ENCODE results near the gene TAL1. TPM values are rescaled to one million over a fixed set of nuclear protein-coding genes. Genes with fewer than 3 reads are reported as not detected.

Gene TAL1
- total and polyA plus RNA-seq, 10 of the 15 experiments (the other 5 are each of a cell fraction or from before 2014, with no cell fraction given), result 0.05 TPM; not detected in 9

DNA sequence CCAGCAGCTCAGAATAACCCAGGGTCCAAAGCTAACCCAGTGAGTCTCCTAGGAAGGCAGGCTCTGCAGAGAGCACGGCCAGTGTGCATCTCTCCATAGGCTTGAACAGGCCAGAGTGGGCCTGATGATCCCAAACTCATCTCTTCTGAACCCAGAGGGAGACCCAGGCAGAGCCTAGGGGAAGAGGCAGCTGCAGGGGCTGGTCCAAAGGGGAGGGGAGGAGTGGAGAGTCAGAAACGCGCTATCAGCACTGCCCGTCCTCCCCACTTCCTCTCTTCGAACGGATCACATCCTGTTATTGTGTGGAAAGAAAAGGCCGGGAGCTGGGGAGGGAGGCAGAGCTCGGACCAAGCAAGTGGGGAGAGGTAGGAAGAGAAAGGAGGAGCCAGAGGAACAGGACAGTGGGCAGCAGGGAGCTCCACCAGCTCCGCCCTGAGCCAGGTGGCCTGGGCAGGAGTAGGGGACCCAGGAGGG, 20.2 kb downstream of the TAL1 start:
- CTCF ChIA-PET, result interaction anchor here (1.4 kb wide), 1 partner anchor 51 kb away, joined by 5 read pairs; no protein-coding TSS in a partner anchor
- Histone ChIP-seq H4K20me1 (ENCODE audit: control insufficient read depth, insufficient read depth) (no peaks in the 10 kb centered on the region), H2AFZ (ENCODE audit: control insufficient read depth, low read depth, low read length) (no peak overlapping the region), H3K27ac (ENCODE audit: control insufficient read depth, insufficient read depth) (no peak overlapping the region), H3K4me1 (ENCODE audit: control insufficient read depth, insufficient read depth, low read length) (no peaks in the 10 kb centered on the region; the same call in 1 of the 2 replicates), H3K4me2 (ENCODE audit: control insufficient read depth, insufficient read depth) (no peak overlapping the region), H3K9me3 (replicated peaks; ENCODE audit: control insufficient read depth, insufficient read depth, low read length) (no peaks in the 10 kb centered on the region), H3K79me2 (ENCODE audit: control insufficient read depth, insufficient read depth, low read length) (no peaks in the 10 kb centered on the region), H3K27me3 (replicated peaks in 1 of 2; ENCODE audit: control insufficient read depth in 2 of 2, insufficient read depth in 2 of 2, low read length in 1 of 2) (peaks cover 1 to 3% of the 10 kb centered on the region in 2 experiments), H3K4me3 (no peak overlapping the region), H3K36me3 (ENCODE audit: control insufficient read depth in 2 of 2, insufficient read depth in 2 of 2, low read length in 1 of 2) (no peaks in the 10 kb centered on the region), H3K9ac (ENCODE audit: control insufficient read depth, insufficient read depth, low read length) (no peak overlapping the region)
- no peak for ATAC-seq
- RAD21 ChIA-PET (ENCODE audit: unreplicated experiment), result no interaction called here
- in situ Hi-C loops (cut with MboI), result no loop called here
- FAIRE-seq, result no peak
- WGBS (ENCODE audit: insufficient coverage, insufficient replicate concordance, low lambda C conversion rate, missing lambda C conversion rate), result 3% methylated on average over 9 of the region's 9 CpGs
- SMC1A ChIA-PET (ENCODE audit: uncharacterized antibody, unreplicated experiment), result no interaction called here
- no peak for TF ChIP-seq CHD4 (IDR thresholded peaks at IDR 0.05)
- no peak for TF ChIP-seq RAD21 (IDR thresholded peaks at IDR 0.05; ENCODE audit: insufficient read depth, low read depth, low read length)
- TF ChIP-seq RAD51 (IDR thresholded peaks at IDR 0.05), result no peak
- no peak for TF ChIP-seq NFYB (IDR thresholded peaks at IDR 0.05; ENCODE audit: insufficient read depth, low read depth, low read length)
- no peak for TF ChIP-seq HCFC1 (IDR thresholded peaks at IDR 0.05; ENCODE audit: low read length)
- TF ChIP-seq MTA2 (IDR thresholded peaks at IDR 0.05; ENCODE audit: low read depth), result no peak
- no peak for TF ChIP-seq PML (IDR thresholded peaks at IDR 0.05; ENCODE audit: low read length)
- no peak for TF ChIP-seq TAF1 (IDR thresholded peaks at IDR 0.05; ENCODE audit: borderline replicate concordance, low read depth, low read length)
- no peak for TF ChIP-seq SIX5 (IDR thresholded peaks at IDR 0.05; ENCODE audit: low read depth, low read length, severe bottlenecking)
- TF ChIP-seq RBBP5 (conservative IDR thresholded peaks at IDR 0.05), result no peak
- TF ChIP-seq EZH2 (IDR thresholded peaks at IDR 0.05; ENCODE audit: borderline replicate concordance, control insufficient read depth, low read depth, low read length), result no peak
- TF ChIP-seq SREBF2 (IDR thresholded peaks at IDR 0.05; ENCODE audit: low read length), result no peak
- TF ChIP-seq ZSCAN29 (IDR thresholded peaks at IDR 0.05), result no peak
- TF ChIP-seq ATF7 (IDR thresholded peaks at IDR 0.05; ENCODE audit: low read depth), result no peak
- POLR2A ChIA-PET, result no interaction called here
- intact Hi-C loops (cut with micrococcal nuclease; ENCODE audit: unreplicated experiment), result no loop called here
- DNase-seq (ENCODE audit: low read depth, low spot score), result no peak
- BruUV-seq (replicated peaks), result no TSS peak

Data from GM12878 (cell line).